ENCODE data around the gene DKK3. TPM values are rescaled to one million over a fixed set of nuclear protein-coding genes. Genes with fewer than 3 reads are reported as not detected.

The DKK3 gene
- total RNA-seq, 1 experiment from 2014 or later, result 156 TPM

DNA sequence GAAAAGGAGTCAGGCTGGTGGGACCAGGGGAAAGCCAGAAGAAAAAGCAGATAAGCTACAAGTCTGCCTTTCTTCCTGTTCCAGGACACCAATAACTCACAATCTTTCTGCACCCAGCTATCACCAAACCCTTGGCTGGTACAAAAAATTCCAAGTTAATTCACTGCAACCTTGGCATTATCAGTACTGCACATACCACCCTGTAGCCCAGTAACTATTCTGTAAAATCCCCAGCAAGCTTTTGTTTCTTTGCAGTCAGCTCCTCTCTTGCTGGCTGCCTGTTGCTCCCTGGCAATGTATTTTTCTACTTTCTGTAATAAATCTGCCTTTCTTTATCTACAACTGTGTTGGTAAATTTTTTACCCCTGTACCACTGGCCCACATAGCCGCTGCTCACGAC is 20.7 kb upstream of the DKK3 start:
- H3K4me3 ChIP-seq (ENCODE audit: low read depth, low read length), result no peak overlapping the region
- no peaks in the 10 kb centered on the region for H3K36me3 Mint-ChIP-seq (ENCODE audit: insufficient read depth, unreplicated experiment)
- intact Hi-C loops (cut with micrococcal nuclease; ENCODE audit: unreplicated experiment), result no loop called here
- peaks cover 9% of the 10 kb centered on the region for H3K9me3 ChIP-seq
- CTCF ChIA-PET, result interaction anchor here (1.3 kb wide), 1 partner anchor 15 kb away, joined by 3 read pairs; no protein-coding TSS in a partner anchor
- POLR2A ChIA-PET, result no interaction called here
- no peak for DNase-seq
- H3K36me3 ChIP-seq (ENCODE audit: control insufficient read depth, insufficient read depth, low read length), result no peaks in the 10 kb centered on the region
- H3K27ac Mint-ChIP-seq (ENCODE audit: unreplicated experiment), result no peak overlapping the region
- no peak overlapping the region for H3K4me3 Mint-ChIP-seq (ENCODE audit: unreplicated experiment)
- no peaks in the 10 kb centered on the region for H3K27me3 Mint-ChIP-seq (ENCODE audit: insufficient read depth, unreplicated experiment)
- no peaks in the 10 kb centered on the region for H3K27me3 ChIP-seq (replicated peaks; ENCODE audit: control insufficient read depth, insufficient read depth, low read length)
- TF ChIP-seq, protein P1, sequence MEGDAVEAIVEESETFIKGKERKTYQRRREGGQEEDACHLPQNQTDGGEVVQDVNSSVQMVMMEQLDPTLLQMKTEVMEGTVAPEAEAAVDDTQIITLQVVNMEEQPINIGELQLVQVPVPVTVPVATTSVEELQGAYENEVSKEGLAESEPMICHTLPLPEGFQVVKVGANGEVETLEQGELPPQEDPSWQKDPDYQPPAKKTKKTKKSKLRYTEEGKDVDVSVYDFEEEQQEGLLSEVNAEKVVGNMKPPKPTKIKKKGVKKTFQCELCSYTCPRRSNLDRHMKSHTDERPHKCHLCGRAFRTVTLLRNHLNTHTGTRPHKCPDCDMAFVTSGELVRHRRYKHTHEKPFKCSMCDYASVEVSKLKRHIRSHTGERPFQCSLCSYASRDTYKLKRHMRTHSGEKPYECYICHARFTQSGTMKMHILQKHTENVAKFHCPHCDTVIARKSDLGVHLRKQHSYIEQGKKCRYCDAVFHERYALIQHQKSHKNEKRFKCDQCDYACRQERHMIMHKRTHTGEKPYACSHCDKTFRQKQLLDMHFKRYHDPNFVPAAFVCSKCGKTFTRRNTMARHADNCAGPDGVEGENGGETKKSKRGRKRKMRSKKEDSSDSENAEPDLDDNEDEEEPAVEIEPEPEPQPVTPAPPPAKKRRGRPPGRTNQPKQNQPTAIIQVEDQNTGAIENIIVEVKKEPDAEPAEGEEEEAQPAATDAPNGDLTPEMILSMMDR (IDR thresholded peaks at IDR 0.05; ENCODE audit: insufficient read depth in 1 of 2, low read depth in 1 of 2, low read length in 1 of 2, severe bottlenecking in 1 of 2, unreplicated experiment in 1 of 2), result no peak
- peaks cover 9% of the 10 kb centered on the region; the same call in 1 of the 2 replicates for H3K4me1 ChIP-seq
- peaks cover 29% of the 10 kb centered on the region for H3K9me3 Mint-ChIP-seq (ENCODE audit: unreplicated experiment)
- peaks cover 19% of the 10 kb centered on the region for H3K4me1 Mint-ChIP-seq (ENCODE audit: low read depth, unreplicated experiment)
- BruUV-seq (replicated peaks), result no TSS peak

DNA sequence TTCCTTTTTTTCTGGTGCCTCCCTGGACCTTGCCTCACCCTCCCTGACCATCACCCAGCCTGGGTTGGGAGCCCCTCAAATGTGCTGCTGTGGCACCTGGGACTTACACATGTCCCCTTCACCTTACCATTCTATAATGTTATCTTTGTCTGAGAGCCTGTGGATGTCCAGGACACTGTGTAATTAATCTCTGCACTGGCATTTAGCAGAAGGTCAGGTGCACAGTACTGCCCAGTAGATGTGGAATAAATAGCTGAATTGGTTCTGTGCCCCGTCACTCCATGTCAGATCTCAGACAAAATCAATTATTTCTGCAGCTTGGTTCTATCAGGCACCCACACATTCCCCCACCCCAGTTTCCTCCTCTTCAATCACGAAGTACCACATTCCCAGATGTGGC is 19.9 kb upstream of the DKK3 start:
- Histone ChIP-seq H3K27me3 (replicated peaks; ENCODE audit: control insufficient read depth, insufficient read depth, low read length) (no peaks in the 10 kb centered on the region), H3K4me3 (ENCODE audit: low read depth, low read length) (no peak overlapping the region), H3K36me3 (ENCODE audit: control insufficient read depth, insufficient read depth, low read length) (no peaks in the 10 kb centered on the region), H3K9me3 (peaks cover 13% of the 10 kb centered on the region), H3K4me1 (peaks cover 9% of the 10 kb centered on the region; the same call in 1 of the 2 replicates)
- peak overlapping the region; percentile 48 for H3K27ac Mint-ChIP-seq (ENCODE audit: unreplicated experiment)
- BruUV-seq (replicated peaks), result no TSS peak
- H3K27me3 Mint-ChIP-seq (ENCODE audit: insufficient read depth, unreplicated experiment), result no peaks in the 10 kb centered on the region
- TF ChIP-seq, protein P1 (IDR thresholded peaks at IDR 0.05; ENCODE audit: insufficient read depth in 1 of 2, low read depth in 1 of 2, low read length in 1 of 2, severe bottlenecking in 1 of 2, unreplicated experiment in 1 of 2), result no peak
- POLR2A ChIA-PET, result no interaction called here
- peaks cover 19% of the 10 kb centered on the region for H3K4me1 Mint-ChIP-seq (ENCODE audit: low read depth, unreplicated experiment)
- no peak overlapping the region for H3K4me3 Mint-ChIP-seq (ENCODE audit: unreplicated experiment)
- H3K9me3 Mint-ChIP-seq (ENCODE audit: unreplicated experiment), result peaks cover 32% of the 10 kb centered on the region
- intact Hi-C loops (cut with micrococcal nuclease; ENCODE audit: unreplicated experiment), result no loop called here
- no peak for DNase-seq
- H3K36me3 Mint-ChIP-seq (ENCODE audit: insufficient read depth, unreplicated experiment), result no peaks in the 10 kb centered on the region
- CTCF ChIA-PET, result no interaction called here

DNA sequence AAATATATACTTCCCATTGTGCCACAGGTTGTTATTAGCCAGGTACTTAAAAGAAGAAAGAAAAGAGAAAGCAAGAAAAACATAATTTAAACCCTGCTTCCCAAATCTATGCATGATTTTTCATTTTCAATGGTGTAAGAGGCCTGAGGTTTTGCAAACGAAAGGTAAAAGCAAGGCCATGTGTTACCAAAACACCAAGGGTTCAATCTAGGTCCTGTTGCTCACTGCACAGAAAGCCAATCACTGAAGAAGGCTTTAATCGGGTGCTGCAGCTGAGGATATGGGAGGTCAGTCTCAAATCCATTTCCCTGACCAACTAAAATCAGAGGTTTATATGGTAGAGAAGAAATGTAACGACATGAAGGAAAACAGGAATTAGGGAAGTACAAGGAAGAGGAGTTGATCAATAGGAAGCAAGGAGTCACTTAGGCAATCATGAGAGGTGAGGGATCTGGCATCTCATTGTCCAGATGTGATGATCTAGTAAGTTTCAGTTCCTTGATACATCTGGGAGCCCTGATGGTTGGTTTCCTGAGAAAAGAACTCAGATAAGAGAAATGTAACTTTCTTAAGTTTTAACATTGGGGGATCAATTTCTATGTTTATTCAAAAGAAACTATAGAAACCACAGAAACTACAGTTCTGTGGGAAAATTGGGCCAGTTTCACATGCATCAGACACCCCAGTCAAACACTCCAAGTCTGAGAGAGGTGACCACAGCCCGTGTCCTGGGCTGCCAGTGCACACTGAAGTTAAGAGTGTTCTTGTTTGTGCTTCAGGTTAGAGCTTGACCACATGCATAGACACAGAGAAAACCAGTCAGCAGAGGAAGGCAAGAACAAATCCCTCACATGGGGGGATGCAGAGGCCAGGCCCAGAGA is 18.1 kb upstream of the DKK3 start:
- CTCF ChIA-PET, result no interaction called here
- peaks cover 19% of the 10 kb centered on the region for H3K4me1 Mint-ChIP-seq (ENCODE audit: low read depth, unreplicated experiment)
- intact Hi-C loops (cut with micrococcal nuclease; ENCODE audit: unreplicated experiment), result no loop called here
- H3K9me3 ChIP-seq, result peaks cover 16% of the 10 kb centered on the region
- no peaks in the 10 kb centered on the region for H3K36me3 ChIP-seq (ENCODE audit: control insufficient read depth, insufficient read depth, low read length)
- H3K27ac Mint-ChIP-seq (ENCODE audit: unreplicated experiment), result no peak overlapping the region
- H3K27me3 ChIP-seq (replicated peaks; ENCODE audit: control insufficient read depth, insufficient read depth, low read length), result no peaks in the 10 kb centered on the region
- no peaks in the 10 kb centered on the region for H3K36me3 Mint-ChIP-seq (ENCODE audit: insufficient read depth, unreplicated experiment)
- TF ChIP-seq, protein P1 (IDR thresholded peaks at IDR 0.05; ENCODE audit: insufficient read depth in 1 of 2, low read depth in 1 of 2, low read length in 1 of 2, severe bottlenecking in 1 of 2, unreplicated experiment in 1 of 2), result no peak
- POLR2A ChIA-PET, result no interaction called here
- peaks cover 49% of the 10 kb centered on the region for H3K9me3 Mint-ChIP-seq (ENCODE audit: unreplicated experiment)
- no peak overlapping the region for H3K4me3 ChIP-seq (ENCODE audit: low read depth, low read length)
- no TSS peak for BruUV-seq (replicated peaks)
- H3K4me1 ChIP-seq, result peaks cover 9% of the 10 kb centered on the region; the same call in 1 of the 2 replicates
- DNase-seq, result no peak
- no peaks in the 10 kb centered on the region for H3K27me3 Mint-ChIP-seq (ENCODE audit: insufficient read depth, unreplicated experiment)
- no peak overlapping the region for H3K4me3 Mint-ChIP-seq (ENCODE audit: unreplicated experiment)
